Breast epithelium (tissue), 3 donors: Measurements from ENCODE around the gene IFNG-AS1.

Experiments
- CTCF ChIP-seq, 3 donors: fragments of 450-650 bp; IDR thresholded peaks; one replicate each; pipeline ENCODE4 v1.5.1; 2016 to 2017; ENCODE audit warnings: antibody characterized with exemption in 3 of 3, mild to moderate bottlenecking in 3 of 3, moderate library complexity in 3 of 3
- POLR2A ChIP-seq: fragments of 450-650 bp; IDR thresholded peaks from one replicate; pipeline ENCODE4 v1.6.1; 2016; ENCODE audit warnings: antibody characterized with exemption, mild to moderate bottlenecking, moderate library complexity
- POLR2AphosphoS5 ChIP-seq, 3 donors: sonication (generic); formaldehyde crosslinking; IDR thresholded peaks; one replicate each; pipeline ENCODE4 v1.6.1; 2017; ENCODE audit warnings: antibody characterized with exemption in 3 of 3

- no peak for TF ChIP-seq POLR2AphosphoS5 (IDR thresholded peaks at IDR 0.05)
- TF ChIP-seq CTCF (IDR thresholded peaks at IDR 0.05): no peak
- no peak for TF ChIP-seq POLR2A
Measured at GRCh38 chr12:68065163-68065562, 75.9 kb downstream of the IFNG-AS1 start.
